GM11168 (cell line): ENCODE results near the gene ZNF18.

Experiments
- in situ Hi-C: fragments of 300-500 bp; cut with MboI; formaldehyde crosslinking; loops from one replicate; pipeline ENCODE4 v1.12.0; 2022; ENCODE audit warnings: low sequenced_read_pairs; ENCODE audit not compliant: unreplicated experiment

ZNF18 gene

DNA sequence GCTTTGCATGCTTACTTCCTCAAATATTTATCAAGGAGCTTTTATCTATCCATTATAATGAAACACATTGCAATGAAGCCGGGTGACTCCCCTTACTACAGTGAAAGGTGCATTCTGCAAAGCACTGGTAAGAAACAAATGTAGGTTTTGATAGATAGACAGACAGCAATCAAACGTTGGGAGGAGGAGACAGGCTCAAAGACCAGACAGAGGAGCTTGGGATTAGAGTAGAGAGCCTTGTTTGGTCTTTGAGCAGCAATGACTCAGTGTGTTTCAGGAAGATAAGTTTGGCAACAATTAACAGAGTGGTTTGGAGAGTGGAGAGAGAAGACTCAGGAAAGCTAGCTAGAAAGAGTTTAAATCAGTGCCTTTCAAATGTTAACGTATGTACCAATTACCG, 68.8 kb downstream of the ZNF18 start:
- in situ Hi-C loops = no loop called here
